HEK293T (cell line): ENCODE results near the gene LTBP1.

Experiments
- CTCF ChIA-PET: fragments of 350-600 bp; formaldehyde crosslinking; extraction: SDS; loops from one replicate; lab custom pipeline; 2021; ENCODE audit warnings: antibody characterized with exemption, inconsistent platforms; lab: Yijun Ruan, JAX
- POLR2A ChIA-PET: fragments of 350-600 bp; formaldehyde crosslinking; extraction: SDS; loops from one replicate; lab custom pipeline; 2020; ENCODE audit warnings: antibody characterized with exemption, inconsistent platforms; lab: Yijun Ruan, JAX
- DNase-seq: peaks from one replicate; pipeline ENCODE4 v3.0.0; 2012; ENCODE audit warnings: mixed read lengths; ENCODE audit errors: extremely low spot score
- ARNT ChIP-seq: fragments of 450-650 bp; IDR thresholded peaks from 2 replicates; pipeline ENCODE4 v1.6.1; 2017; ENCODE audit warnings: mild to moderate bottlenecking
- BHLHE40 ChIP-seq: fragments of 450-650 bp; IDR thresholded peaks from 2 replicates; pipeline ENCODE4 v1.6.1; 2016; ENCODE audit warnings: mild to moderate bottlenecking, moderate library complexity, borderline replicate concordance
- CTBP1 ChIP-seq: fragments of 450-650 bp; IDR thresholded peaks from 2 replicates; pipeline ENCODE4 v1.6.1; 2016; ENCODE audit warnings: borderline replicate concordance
- ELF4 ChIP-seq: fragments of 450-650 bp; IDR thresholded peaks from 2 replicates; pipeline ENCODE4 v1.6.1; 2017; ENCODE audit warnings: antibody characterized with exemption
- FOXA1 ChIP-seq: fragments of 450-650 bp; IDR thresholded peaks from 2 replicates; pipeline ENCODE4 v1.6.1; 2016; ENCODE audit warnings: mild to moderate bottlenecking
- FOXK2 ChIP-seq: fragments of 450-650 bp; IDR thresholded peaks from 2 replicates; pipeline ENCODE4 v1.6.1; 2016; ENCODE audit warnings: mild to moderate bottlenecking
- FOXM1 ChIP-seq: fragments of 450-650 bp; IDR thresholded peaks from 2 replicates; pipeline ENCODE4 v1.6.1; 2017; ENCODE audit warnings: mild to moderate bottlenecking, borderline replicate concordance
- HDGF ChIP-seq: fragments of 450-650 bp; IDR thresholded peaks from 2 replicates; pipeline ENCODE4 v1.6.1; 2017; ENCODE audit warnings: antibody characterized with exemption, borderline replicate concordance
- L3MBTL2 ChIP-seq: fragments of 450-650 bp; conservative IDR thresholded peaks from 2 replicates; pipeline ENCODE4 v1.6.1; 2016; ENCODE audit warnings: mild to moderate bottlenecking
- LEF1 ChIP-seq: fragments of 450-650 bp; IDR thresholded peaks from 2 replicates; pipeline ENCODE4 v1.6.1; 2017; ENCODE audit warnings: mild to moderate bottlenecking, borderline replicate concordance
- NFRKB ChIP-seq: fragments of 450-650 bp; IDR thresholded peaks from 2 replicates; pipeline ENCODE4 v1.6.1; 2016; ENCODE audit warnings: mild to moderate bottlenecking, moderate library complexity
- SP1 ChIP-seq: fragments of 450-650 bp; IDR thresholded peaks from 2 replicates; pipeline ENCODE4 v1.6.1; 2017
- SUZ12 ChIP-seq: fragments of 450-650 bp; IDR thresholded peaks from 2 replicates; pipeline ENCODE4 v1.6.1; 2016; ENCODE audit warnings: mild to moderate bottlenecking
- TARDBP ChIP-seq: fragments of 450-650 bp; IDR thresholded peaks from 2 replicates; pipeline ENCODE4 v1.6.1; 2016
- ZNF384 ChIP-seq: fragments of 450-650 bp; IDR thresholded peaks from 2 replicates; pipeline ENCODE4 v1.6.1; 2016
- TF ChIP-seq, protein P1 (sequence below): fragments of 450-650 bp; IDR thresholded peaks from 2 replicates; pipeline ENCODE4 v1.6.1; 2016

The LTBP1 gene

DNA sequence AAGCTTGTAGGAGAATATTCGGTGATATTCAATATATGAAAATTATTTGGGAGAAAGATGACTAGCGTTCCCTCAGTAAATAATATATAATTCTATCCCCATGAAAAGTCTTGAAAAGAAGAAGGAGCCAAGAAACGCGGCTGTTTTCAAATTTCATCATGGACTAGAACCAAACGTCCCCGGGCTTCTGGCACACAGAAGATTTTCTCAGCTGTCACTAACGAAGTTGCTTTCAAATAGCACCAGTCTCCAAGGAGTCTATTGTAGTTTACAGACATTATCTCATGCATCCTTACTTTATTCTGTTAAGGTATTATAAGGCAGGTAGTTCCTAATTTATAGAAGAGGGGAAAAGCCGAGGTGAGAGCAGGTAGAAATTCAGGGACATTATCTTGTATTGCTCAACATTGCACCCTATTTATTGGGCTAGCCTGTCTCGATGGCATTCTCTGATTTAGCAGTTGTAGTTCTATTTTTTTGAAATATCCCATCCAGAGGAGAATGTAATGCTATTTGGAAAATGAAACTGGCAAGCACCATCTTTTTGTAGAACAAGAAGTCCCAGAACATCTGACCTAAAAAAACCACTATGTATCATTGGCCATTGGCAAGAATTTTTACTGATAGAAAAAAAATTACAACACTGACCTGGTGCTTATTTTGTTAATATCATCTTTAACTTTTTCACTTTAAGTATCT is 331.6 kb downstream of the LTBP1 start:
- TF ChIP-seq HDGF (no peak), CTBP1 (no peak), ELF4 (no peak), TARDBP (no peak), FOXM1 (no peak), L3MBTL2 (no peak), LEF1 (no peak), FOXA1 (no peak), FOXK2 (no peak), BHLHE40 (no peak), NFRKB (no peak), ARNT (no peak), SUZ12 (no peak), SP1 (no peak), ZNF384 (no peak)
- TF ChIP-seq, protein P1, sequence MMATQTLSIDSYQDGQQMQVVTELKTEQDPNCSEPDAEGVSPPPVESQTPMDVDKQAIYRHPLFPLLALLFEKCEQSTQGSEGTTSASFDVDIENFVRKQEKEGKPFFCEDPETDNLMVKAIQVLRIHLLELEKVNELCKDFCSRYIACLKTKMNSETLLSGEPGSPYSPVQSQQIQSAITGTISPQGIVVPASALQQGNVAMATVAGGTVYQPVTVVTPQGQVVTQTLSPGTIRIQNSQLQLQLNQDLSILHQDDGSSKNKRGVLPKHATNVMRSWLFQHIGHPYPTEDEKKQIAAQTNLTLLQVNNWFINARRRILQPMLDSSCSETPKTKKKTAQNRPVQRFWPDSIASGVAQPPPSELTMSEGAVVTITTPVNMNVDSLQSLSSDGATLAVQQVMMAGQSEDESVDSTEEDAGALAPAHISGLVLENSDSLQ, result no peak
- DNase-seq, result no peak
- CTCF ChIA-PET, result no interaction called here
- POLR2A ChIA-PET, result no interaction called here

GRCh38 chr2:33284287-33284686 is 337.5 kb downstream of the LTBP1 start:
- TF ChIP-seq BHLHE40, result no peak
- TF ChIP-seq FOXA1, result no peak
- no peak for TF ChIP-seq NFRKB
- no peak for TF ChIP-seq ZNF384
- no peak for TF ChIP-seq SUZ12
- TF ChIP-seq, protein P1, result no peak
- no peak for TF ChIP-seq ARNT
- no peak for TF ChIP-seq FOXK2
- no peak for TF ChIP-seq SP1
- no peak for TF ChIP-seq L3MBTL2
- no peak for TF ChIP-seq FOXM1
- no peak for TF ChIP-seq HDGF
- no peak for TF ChIP-seq ELF4
- ChIA-PET POLR2A (no interaction called here), CTCF (no interaction called here)

GRCh38 chr2:33287507-33288005 is 340.8 kb downstream of the LTBP1 start:
- no peak for DNase-seq
- ChIA-PET CTCF (no interaction called here), POLR2A (no interaction called here)
- TF ChIP-seq L3MBTL2 (no peak), ARNT (no peak), HDGF (no peak), TARDBP (no peak)

More at GRCh38 chr2:33284287-33284686, 337.5 kb downstream of the LTBP1 start:
- no peak for DNase-seq

DNA sequence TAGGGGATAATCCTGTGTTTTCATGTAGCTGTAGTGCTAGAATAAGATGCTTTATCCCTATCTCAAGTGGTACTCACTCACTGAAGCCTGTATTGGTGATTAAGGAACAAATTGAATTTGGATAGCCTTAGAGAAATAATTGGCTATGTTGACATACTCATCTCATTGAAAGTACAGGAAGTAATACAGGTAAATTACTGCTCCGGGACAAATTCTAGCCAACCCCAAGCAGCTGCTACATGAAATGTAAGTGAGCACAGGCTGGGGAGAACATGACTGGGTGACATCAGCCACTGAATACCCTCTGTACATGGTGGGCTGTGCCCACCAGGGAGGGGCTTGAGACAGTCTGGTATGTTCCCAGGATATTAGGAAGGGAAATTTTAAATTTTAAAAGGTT is 341.3 kb downstream of the LTBP1 start:
- CTCF ChIA-PET, result no interaction called here
- no peak for DNase-seq
- POLR2A ChIA-PET, result no interaction called here
- no peak for TF ChIP-seq ZNF384
- TF ChIP-seq SUZ12, result no peak
- TF ChIP-seq BHLHE40, result no peak
- no peak for TF ChIP-seq ELF4
- TF ChIP-seq, protein P1, result no peak
- no peak for TF ChIP-seq FOXM1
- no peak for TF ChIP-seq NFRKB
- TF ChIP-seq CTBP1, result no peak
- TF ChIP-seq SP1, result no peak
- no peak for TF ChIP-seq ARNT
- no peak for TF ChIP-seq L3MBTL2
- no peak for TF ChIP-seq FOXA1
- TF ChIP-seq LEF1, result no peak
- no peak for TF ChIP-seq TARDBP
- no peak for TF ChIP-seq FOXK2

GRCh38 chr2:33289961-33290360 is 343.2 kb downstream of the LTBP1 start:
- no peak for DNase-seq
- CTCF ChIA-PET, result no interaction called here
- TF ChIP-seq BHLHE40 (no peak), ELF4 (no peak), NFRKB (no peak), FOXK2 (no peak), TARDBP (no peak)
- POLR2A ChIA-PET, result no interaction called here

DNA sequence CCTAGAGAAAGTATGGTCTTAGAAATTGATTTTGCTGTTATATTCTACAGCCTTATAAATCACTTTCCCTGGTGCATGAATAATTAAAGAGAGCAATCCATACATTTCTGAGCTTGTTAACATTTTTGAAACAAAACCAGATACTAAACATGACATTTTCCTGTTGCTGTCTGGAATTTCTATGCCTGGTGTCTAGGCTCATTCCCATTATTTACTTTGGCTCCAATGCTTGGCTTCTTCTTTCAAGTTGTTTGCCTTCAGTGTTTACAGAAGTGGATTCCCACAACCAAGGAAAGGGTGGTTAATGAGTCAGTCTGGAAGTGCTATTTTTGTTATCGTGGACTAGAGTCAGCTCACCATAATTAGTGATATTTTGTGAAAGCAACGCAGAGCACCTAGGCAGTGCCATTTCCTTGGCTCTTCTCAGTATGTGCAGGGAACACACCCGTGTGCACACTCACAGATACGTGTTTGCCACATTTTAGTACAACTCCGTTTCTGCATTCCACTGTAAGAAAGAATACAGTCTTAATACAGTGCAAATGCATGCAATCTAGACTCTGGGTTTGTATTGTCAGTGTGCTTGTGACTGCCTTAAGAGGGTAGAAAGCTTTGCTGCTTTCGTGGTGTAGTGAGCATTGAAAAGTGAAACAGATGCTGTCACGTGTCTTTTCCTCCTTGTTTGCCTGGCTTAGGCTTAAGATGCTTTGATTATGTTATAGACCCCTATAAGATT is 344.7 kb downstream of the LTBP1 start:
- ChIA-PET CTCF (interaction anchor here (0.6 kb wide), 1 partner anchor 487 kb away, joined by 3 read pairs; no protein-coding TSS in a partner anchor), POLR2A (no interaction called here)
- TF ChIP-seq ARNT (no peak), FOXK2 (no peak), ZNF384 (no peak), ELF4 (no peak), LEF1 (no peak), TARDBP (no peak), HDGF (no peak), SUZ12 (no peak), FOXM1 (no peak), SP1 (no peak), CTBP1 (no peak), NFRKB (no peak), BHLHE40 (no peak), L3MBTL2 (no peak), FOXA1 (no peak)
- TF ChIP-seq, protein P1, result no peak
- DNase-seq, result no peak
